Measurements from ENCODE around the gene SLIT3. TPM values are rescaled to one million over a fixed set of nuclear protein-coding genes. Genes with fewer than 3 reads are reported as not detected.

The SLIT3 gene
- total RNA-seq, 1 experiment from 2014 or later: 0.10 TPM

DNA sequence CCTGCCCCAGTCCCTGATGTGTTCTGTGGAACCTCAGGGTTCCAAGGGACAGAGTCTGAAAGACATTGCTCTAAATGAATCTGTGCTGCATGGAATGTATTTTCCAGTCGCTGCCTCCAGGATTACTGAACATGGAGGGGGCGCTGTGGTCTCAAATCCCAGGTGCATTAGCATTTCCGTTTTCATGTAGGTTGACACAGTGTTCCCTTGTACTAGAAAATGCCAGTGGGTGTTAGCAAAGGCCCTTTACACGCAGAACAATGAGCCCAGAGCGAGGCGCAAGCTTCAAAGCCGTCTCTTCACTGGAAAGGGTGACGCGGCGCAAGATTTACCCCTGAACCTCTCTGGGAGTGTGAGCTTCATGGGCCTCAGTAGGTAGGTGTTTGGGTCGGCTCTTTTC lies 308.3 kb downstream of the SLIT3 start:
- Histone ChIP-seq H3K36me3 (ENCODE audit: control insufficient read depth in 1 of 2, insufficient read depth in 2 of 2, low read length in 2 of 2) (no peaks in the 10 kb centered on the region), H3K9ac (ENCODE audit: low read length) (no peak overlapping the region), H3K9me2 (ENCODE audit: insufficient read depth) (no peaks in the 10 kb centered on the region), H3K9me3 (ENCODE audit: control insufficient read depth in 1 of 2, insufficient read depth in 1 of 2, low read depth in 1 of 2, low read length in 2 of 2) (no peaks in the 10 kb centered on the region), H3K4me2 (ENCODE audit: low read length) (no peak overlapping the region), H2AFZ (ENCODE audit: low read depth, low read length, poor library complexity, severe bottlenecking) (no peak overlapping the region), H3K79me2 (ENCODE audit: insufficient read depth, low read length) (no peaks in the 10 kb centered on the region), H4K20me1 (ENCODE audit: insufficient read depth) (no peaks in the 10 kb centered on the region), H3K4me3 (replicated peaks in 1 of 2; ENCODE audit: low read depth in 1 of 2, low read length in 2 of 2) (no peak overlapping the region), H3K27me3 (ENCODE audit: insufficient read depth, low read length) (peaks cover 63% of the 10 kb centered on the region), H3K27ac (ENCODE audit: low read depth, low read length) (no peak overlapping the region), H3K4me1 (ENCODE audit: control insufficient read depth in 1 of 2, insufficient read depth in 2 of 2, low read length in 2 of 2) (no peaks in the 10 kb centered on the region)
- ATAC-seq (peak; percentile 71), DNase-seq (ENCODE audit: low read depth, low spot score) (peak; percentile 22)
- TF ChIP-seq CTCF (IDR thresholded peaks at IDR 0.05 in 2 of 3, conservative IDR thresholded peaks at IDR 0.05 in 1 of 3; ENCODE audit: borderline replicate concordance in 1 of 3, insufficient read depth in 1 of 3, low read depth in 2 of 3, low read length in 2 of 3) (peak; percentile 27 to 54 (median 44); a peak in 5 of 6 replicates), EZH2 (IDR thresholded peaks at IDR 0.05) (no peak), RAD21 (IDR thresholded peaks at IDR 0.05; ENCODE audit: low read depth) (peak; percentile 54), EZH2phosphoT487 (IDR thresholded peaks at IDR 0.05; ENCODE audit: borderline replicate concordance) (no peak)
- CTCF ChIA-PET: interaction anchor here (0.9 kb wide), 1 partner anchor 556 kb away, joined by 3 read pairs; no protein-coding TSS in a partner anchor
- BruUV-seq (replicated peaks): no TSS peak
- intact Hi-C loops (cut with micrococcal nuclease): no loop called here
- RAD21 ChIA-PET (ENCODE audit: low non-redundant PET in 1 of 2, low total read pairs in 2 of 2, uncharacterized antibody in 2 of 2, unreplicated experiment in 2 of 2): no interaction called here
- POLR2A ChIA-PET: no interaction called here

DNA sequence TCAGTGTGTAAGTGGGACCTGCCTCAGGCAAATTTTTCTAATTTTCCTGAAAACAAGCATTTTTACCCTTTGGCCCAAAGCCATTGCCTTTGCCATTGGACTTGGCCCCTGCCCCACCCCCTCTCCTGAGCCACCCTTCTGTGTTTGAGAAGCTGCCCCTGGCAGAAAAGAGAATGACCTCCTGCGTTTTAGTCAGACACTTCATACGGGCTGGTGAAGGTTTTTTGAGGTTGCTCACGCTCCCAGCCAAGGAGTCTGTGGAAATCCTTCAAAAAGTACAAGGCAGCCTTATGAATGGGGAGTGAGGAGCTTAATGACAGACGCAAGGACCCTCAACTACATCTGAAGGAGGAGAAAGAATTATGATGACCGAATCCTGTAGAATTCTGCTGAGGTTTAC lies 308.9 kb downstream of the SLIT3 start:
- H3K9me3 ChIP-seq (ENCODE audit: control insufficient read depth in 1 of 2, insufficient read depth in 1 of 2, low read depth in 1 of 2, low read length in 2 of 2): no peaks in the 10 kb centered on the region
- no peaks in the 10 kb centered on the region for H3K4me1 ChIP-seq (ENCODE audit: control insufficient read depth in 1 of 2, insufficient read depth in 2 of 2, low read length in 2 of 2)
- RAD21 ChIA-PET (ENCODE audit: low non-redundant PET in 1 of 2, low total read pairs in 2 of 2, uncharacterized antibody in 2 of 2, unreplicated experiment in 2 of 2): no interaction called here
- ATAC-seq: no peak
- no peak overlapping the region for H3K27ac ChIP-seq (ENCODE audit: low read depth, low read length)
- no peak overlapping the region for H2AFZ ChIP-seq (ENCODE audit: low read depth, low read length, poor library complexity, severe bottlenecking)
- CTCF ChIA-PET: no interaction called here
- no peak for DNase-seq (ENCODE audit: low read depth, low spot score)
- H3K9ac ChIP-seq (ENCODE audit: low read length): no peak overlapping the region
- H3K4me2 ChIP-seq (ENCODE audit: low read length): no peak overlapping the region
- POLR2A ChIA-PET: no interaction called here
- H3K27me3 ChIP-seq (ENCODE audit: insufficient read depth, low read length): peaks cover 57% of the 10 kb centered on the region
- intact Hi-C loops (cut with micrococcal nuclease): no loop called here
- H4K20me1 ChIP-seq (ENCODE audit: insufficient read depth): no peaks in the 10 kb centered on the region
- H3K4me3 ChIP-seq (replicated peaks in 1 of 2; ENCODE audit: low read depth in 1 of 2, low read length in 2 of 2): no peak overlapping the region
- H3K36me3 ChIP-seq (ENCODE audit: control insufficient read depth in 1 of 2, insufficient read depth in 2 of 2, low read length in 2 of 2): no peaks in the 10 kb centered on the region
- H3K9me2 ChIP-seq (ENCODE audit: insufficient read depth): no peaks in the 10 kb centered on the region
- no peaks in the 10 kb centered on the region for H3K79me2 ChIP-seq (ENCODE audit: insufficient read depth, low read length)
- no TSS peak for BruUV-seq (replicated peaks)
- TF ChIP-seq RAD21 (IDR thresholded peaks at IDR 0.05; ENCODE audit: low read depth) (no peak), POLR2AphosphoS5 (IDR thresholded peaks at IDR 0.05; ENCODE audit: low read depth, low read length) (no peak), REST (IDR thresholded peaks at IDR 0.05; ENCODE audit: low read depth) (no peak), JUND (IDR thresholded peaks at IDR 0.05) (no peak), EZH2phosphoT487 (IDR thresholded peaks at IDR 0.05; ENCODE audit: borderline replicate concordance) (no peak), TCF7L2 (IDR thresholded peaks at IDR 0.05; ENCODE audit: borderline replicate concordance, extremely low read depth, insufficient read depth, insufficient read length) (no peak), ZBTB33 (IDR thresholded peaks at IDR 0.05; ENCODE audit: extremely low read depth, insufficient replicate concordance, low read length) (no peak), FOSL1 (IDR thresholded peaks at IDR 0.05; ENCODE audit: low read depth) (no peak), SIN3A (IDR thresholded peaks at IDR 0.05; ENCODE audit: low read depth) (no peak), ZFX (IDR thresholded peaks at IDR 0.05) (no peak)
- TF ChIP-seq, protein P1, sequence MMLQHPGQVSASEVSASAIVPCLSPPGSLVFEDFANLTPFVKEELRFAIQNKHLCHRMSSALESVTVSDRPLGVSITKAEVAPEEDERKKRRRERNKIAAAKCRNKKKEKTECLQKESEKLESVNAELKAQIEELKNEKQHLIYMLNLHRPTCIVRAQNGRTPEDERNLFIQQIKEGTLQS (IDR thresholded peaks at IDR 0.05): no peak

Data from HCT116 (cell line).